IMR-90 (cell line): Measurements from ENCODE around the gene CRYGC. TPM values are rescaled to one million over a fixed set of nuclear protein-coding genes. Genes with fewer than 3 reads are reported as not detected.

Source experiments
- ATAC-seq: fragments of 200-7000 bp; cut with Tn5 transposase; 2 replicates; pipeline ENCODE4 v1.9.1; 2020; ENCODE audit warnings: low read depth, mild to moderate bottlenecking, moderate library complexity
- BruUV-seq: library from RNA; stranded (reverse); fragments of 400-500 nt; replicated peaks from 2 replicates; lab custom pipeline; 2021; lab: Mats Ljungman, UMichigan
- CTCF ChIA-PET: fragments of 300-600 bp; formaldehyde crosslinking; extraction: SDS; loops from one replicate; lab custom pipeline; 2021; ENCODE audit warnings: antibody characterized with exemption; lab: Yijun Ruan, JAX
- POLR2A ChIA-PET: fragments of 300-600 bp; sonication (Branson Sonifier 250); formaldehyde crosslinking; loops from one replicate; lab custom pipeline; 2022; ENCODE audit warnings: antibody characterized with exemption; ENCODE audit not compliant: unreplicated experiment; lab: Charles Lee
- DNase-seq: peaks from one replicate; pipeline ENCODE4 v3.0.0; 2013
- H2AFZ ChIP-seq: replicated peaks from 2 replicates; pipeline ENCODE3; 2013; ENCODE audit warnings: low read length, mild to moderate bottlenecking; ENCODE audit not compliant: poor library complexity
- H2AK5ac ChIP-seq: 2 replicates; pipeline ENCODE4 v1.6.1; 2013; ENCODE audit warnings: low read depth, low read length, inconsistent platforms
- H2AK9ac ChIP-seq: replicated peaks from 2 replicates; pipeline ENCODE3; 2013; ENCODE audit warnings: mild to moderate bottlenecking, low read depth, low read length, moderate library complexity; ENCODE audit not compliant: poor library complexity
- H2BK120ac ChIP-seq: 2 replicates; pipeline ENCODE4 v1.6.1; 2013; ENCODE audit warnings: low read depth, low read length, inconsistent platforms
- H2BK15ac ChIP-seq: 3 replicates; pipeline ENCODE4 v1.6.1; 2013; ENCODE audit warnings: low read depth, low read length, inconsistent platforms
- H2BK20ac ChIP-seq: 2 replicates; pipeline ENCODE4 v1.6.1; 2013; ENCODE audit warnings: low read depth, mild to moderate bottlenecking, inconsistent platforms, low read length, moderate library complexity
- H2BK5ac ChIP-seq: 2 replicates; pipeline ENCODE4 v1.6.1; 2013; ENCODE audit warnings: mild to moderate bottlenecking, low read depth, low read length, inconsistent platforms; ENCODE audit not compliant: poor library complexity, severe bottlenecking
- H3K14ac ChIP-seq: replicated peaks from 2 replicates; pipeline ENCODE4 v1.6.1; 2013; ENCODE audit warnings: low read depth, low read length, inconsistent platforms
- H3K18ac ChIP-seq: 2 replicates; pipeline ENCODE4 v1.6.1; 2013; ENCODE audit warnings: low read depth, low read length, control low read depth
- H3K23ac ChIP-seq: 2 replicates; pipeline ENCODE4 v1.6.1; 2013; ENCODE audit warnings: low read depth, low read length, inconsistent platforms
- H3K27ac ChIP-seq: 2 replicates; pipeline ENCODE4 v1.5.1; 2013; ENCODE audit warnings: mild to moderate bottlenecking, control low read depth, low read length; ENCODE audit not compliant: insufficient read depth
- H3K27me3 ChIP-seq: 2 replicates; pipeline ENCODE4 v1.6.1; 2013; ENCODE audit warnings: low read length; ENCODE audit not compliant: control insufficient read depth, insufficient read depth
- H3K36me3 ChIP-seq: 2 replicates; pipeline ENCODE4 v1.6.1; 2013; ENCODE audit warnings: low read length, mixed read lengths; ENCODE audit not compliant: control insufficient read depth, insufficient read depth
- H3K4ac ChIP-seq: 2 replicates; pipeline ENCODE4 v1.6.1; 2013; ENCODE audit warnings: low read depth, low read length, inconsistent platforms
- H3K4me1 ChIP-seq: 2 replicates; pipeline ENCODE4 v1.6.1; 2013; ENCODE audit warnings: low read length, mixed read lengths; ENCODE audit not compliant: control insufficient read depth, insufficient read depth
- H3K4me2 ChIP-seq: 2 replicates; pipeline ENCODE4 v1.6.1; 2013; ENCODE audit warnings: low read depth, mild to moderate bottlenecking, control low read depth, low read length, moderate library complexity
- H3K4me3 ChIP-seq: 2 replicates; pipeline ENCODE4 v1.5.1; 2013; ENCODE audit warnings: low read depth, mild to moderate bottlenecking, control low read depth, low read length, moderate library complexity; ENCODE audit not compliant: insufficient read depth
- H3K56ac ChIP-seq: 2 replicates; pipeline ENCODE4 v1.6.1; 2013; ENCODE audit warnings: low read length, inconsistent platforms; ENCODE audit not compliant: insufficient read depth; ENCODE audit errors: extremely low read depth
- H3K79me1 ChIP-seq, 2 experiments: 2 replicates each; pipeline ENCODE4 v1.6.1; 2013; ENCODE audit warnings: low read length in 2 of 2, inconsistent platforms in 1 of 2, low read depth in 1 of 2
- H3K9ac ChIP-seq: 2 replicates; pipeline ENCODE4 v1.6.1; 2013; ENCODE audit warnings: low read depth, low read length, control low read depth
- H3K9me1 ChIP-seq: 2 replicates; pipeline ENCODE4 v1.6.1; 2013; ENCODE audit warnings: low read length, inconsistent platforms; ENCODE audit not compliant: insufficient read depth
- H3K9me3 ChIP-seq: 2 replicates; pipeline ENCODE4 v1.6.1; 2013; ENCODE audit warnings: low read length; ENCODE audit not compliant: control insufficient read depth, insufficient read depth
- H4K20me1 ChIP-seq: 2 replicates; pipeline ENCODE4 v1.6.1; 2013; ENCODE audit warnings: low read length, inconsistent platforms; ENCODE audit not compliant: insufficient read depth
- H4K5ac ChIP-seq: 2 replicates; pipeline ENCODE4 v1.6.1; 2013; ENCODE audit warnings: mild to moderate bottlenecking, low read depth, low read length, control low read depth
- H4K8ac ChIP-seq, 2 experiments: 2 replicates each; pipeline ENCODE4 v1.6.1; 2013; ENCODE audit warnings: low read depth in 2 of 2, low read length in 2 of 2, control low read depth in 1 of 2, inconsistent platforms in 1 of 2
- H4K91ac ChIP-seq: 2 replicates; pipeline ENCODE4 v1.6.1; 2013; ENCODE audit warnings: low read depth, low read length, inconsistent platforms; ENCODE audit not compliant: insufficient read depth
- POLR2A ChIP-seq: IDR thresholded peaks from 2 replicates; pipeline ENCODE4 v1.6.1; 2012; ENCODE audit warnings: mild to moderate bottlenecking, low read depth, low read length
- USF2 ChIP-seq: fragments of 150-350 bp; IDR thresholded peaks from 2 replicates; pipeline ENCODE4 v1.6.1; 2017; ENCODE audit warnings: mild to moderate bottlenecking, antibody characterized with exemption, low read length, low read depth
- WGBS, 2 experiments: methylation state at CpG; one replicate each; pipeline versions ENCODE4 v1.1.5 to v1.1.7; 2013; ENCODE audit warnings: missing lambda C conversion rate in 2 of 2; ENCODE audit not compliant: insufficient read length in 1 of 2; ENCODE audit errors: extremely low coverage in 2 of 2; 5-methylcytosine and 5-hydroxymethylcytosine counted together
- dilution Hi-C: fragments of 300-500 bp; cut with HindIII; formaldehyde crosslinking; loops from one replicate; pipeline ENCODE4 v1.14.3; 2018; ENCODE audit warnings: low sequenced_read_pairs; ENCODE audit not compliant: unreplicated experiment
- in situ Hi-C: fragments of 300-500 bp; cut with MboI; formaldehyde crosslinking; loops from 3 replicates; pipeline ENCODE4 v1.14.3; 2019; ENCODE audit warnings: low sequenced_read_pairs, inconsistent platforms, mixed read lengths
- intact Hi-C: fragments of 100-400 bp; cut with micrococcal nuclease; formaldehyde crosslinking; loops from 2 replicates; pipeline ENCODE4 v1.10.0; 2022
- polyA plus RNA-seq, 3 experiments: library from polyadenylated mRNA; depleted of rRNA; stranded (reverse); fragments of >200 nt; gene quantifications; 2 replicates each; pipeline ENCODE4 v1.2.3, GENCODE V29; 2012; ENCODE audit warnings: low replicate concordance in 1 of 3
- total RNA-seq: library from RNA; depleted of rRNA; stranded (reverse); fragments of >200 nt; gene quantifications from 2 replicates; pipeline ENCODE4 v1.2.3, GENCODE V29; 2012

Gene CRYGC
- total and polyA plus RNA-seq, 2 of the 4 experiments (the other 2 are of a cell fraction): not detected

DNA sequence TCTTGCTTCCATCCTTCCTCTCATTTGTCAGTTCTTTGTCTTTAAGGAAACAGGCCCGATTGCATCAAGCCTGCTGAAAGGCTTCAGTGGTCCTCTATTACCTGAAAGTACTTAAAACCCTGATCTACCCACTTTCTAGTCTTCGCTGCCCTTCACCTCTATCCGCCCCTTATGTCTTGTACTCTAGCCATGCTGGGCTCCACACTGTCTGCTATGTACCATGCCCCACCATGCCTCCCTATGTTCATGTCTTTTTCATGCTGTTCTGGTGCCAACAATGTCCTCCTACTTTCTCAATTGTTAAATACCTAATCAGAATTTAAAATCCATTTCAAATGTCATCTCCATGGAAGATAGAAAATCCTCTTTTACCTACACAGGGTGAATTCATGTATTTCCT, 33.5 kb downstream of the CRYGC start:
- Histone ChIP-seq H2BK15ac (no peak overlapping the region), H2AFZ (no peak overlapping the region), H3K27ac (no peak overlapping the region), H3K9ac (no peak overlapping the region), H2AK9ac (no peak overlapping the region), H3K9me1 (no peaks in the 10 kb centered on the region), H3K56ac (no peak overlapping the region), H3K79me1 (no peaks in the 10 kb centered on the region), H2BK120ac (no peak overlapping the region), H2AK5ac (no peak overlapping the region), H3K9me3 (no peaks in the 10 kb centered on the region), H3K27me3 (peaks cover 2% of the 10 kb centered on the region), H4K91ac (no peak overlapping the region), H3K23ac (no peak overlapping the region), H2BK5ac (no peak overlapping the region), H3K14ac (no peak overlapping the region), H3K4ac (no peak overlapping the region), H4K5ac (no peak overlapping the region), H3K36me3 (no peaks in the 10 kb centered on the region), H3K4me3 (no peak overlapping the region), H4K20me1 (no peaks in the 10 kb centered on the region), H3K4me2 (no peak overlapping the region), H3K4me1 (no peaks in the 10 kb centered on the region), H4K8ac (no peak overlapping the region), H3K18ac (no peak overlapping the region), H2BK20ac (no peak overlapping the region)
- 89% methylated on average over 1 of the region's 3 CpGs; no CpG with 5 or more reads in 1 of the 2 experiments for WGBS, 2 experiments
- DNase-seq (no peak), ATAC-seq (no peak)
- no TSS peak for BruUV-seq
- intact Hi-C loops: no loop called here
- in situ Hi-C loops: no loop called here
- TF ChIP-seq USF2 (no peak), POLR2A (no peak)
- POLR2A ChIA-PET: no interaction called here
- CTCF ChIA-PET: no interaction called here
- dilution Hi-C loops: no loop called here
